ENCODE results near the gene ASTN2. TPM values are rescaled to one million over a fixed set of nuclear protein-coding genes. Genes with fewer than 3 reads are reported as not detected.

ASTN2 gene
- polyA plus RNA-seq, 2 of the 4 experiments (the other 2 are of a cell fraction), result 5.8 to 11.6 TPM

DNA sequence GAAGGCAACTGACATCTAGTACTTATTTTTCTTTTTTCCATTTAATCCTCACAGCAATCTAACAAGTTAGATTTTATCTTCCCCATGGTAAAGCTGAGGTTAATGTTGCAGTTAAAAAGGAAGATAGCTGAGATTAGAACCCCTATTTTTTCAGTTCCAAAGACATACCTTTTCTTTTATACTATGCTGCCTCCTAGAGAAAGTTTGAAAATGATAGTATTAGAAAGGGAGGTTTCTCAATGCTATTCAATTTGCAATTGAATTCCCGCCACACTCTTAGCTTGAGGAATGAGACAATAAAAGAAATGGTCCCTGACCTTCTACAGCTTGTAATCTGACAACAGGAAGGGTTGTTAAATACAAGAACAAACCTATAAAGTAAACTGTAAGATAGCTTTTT is 923.6 kb downstream of the ASTN2 start:
- 82% methylated on average over 1 of the region's 1 CpG for WGBS (ENCODE audit: missing lambda C conversion rate)
- Histone ChIP-seq H3K4me1 (peaks cover 30% of the 10 kb centered on the region), H3K4me3 (no peak overlapping the region), H3K4me2 (0 out of 3 replicates have a peak overlapping the region, but pooled peaks have one; percentile 10), H3K9me3 (no peaks in the 10 kb centered on the region), H3K27ac (peak overlapping the region; percentile 24 to 81; a peak in 4 of 6 replicates)
- POLR2A ChIA-PET, result no interaction called here
- TF ChIP-seq TFCP2L1 (CRISPR knock-in tag; IDR thresholded peaks at IDR 0.05) (no peak), CBX2 (IDR thresholded peaks at IDR 0.05; ENCODE audit: borderline replicate concordance, low read depth) (no peak), RAD21 (conservative IDR thresholded peaks at IDR 0.05 in 1 of 2, IDR thresholded peaks at IDR 0.05 in 1 of 2) (peak in 1 of 2 experiments; percentile 16; a peak in 1 of 5 replicates)
- ATAC-seq, result no peak
- no peak for DNase-seq (ENCODE audit: low read depth in 1 of 2, low spot score in 1 of 2)
- CTCF ChIA-PET, result interaction anchor here (0.6 to 2.5 kb wide), 7 partner anchors 12 to 157 kb away, joined by 3 to 7 read pairs (median 3); no protein-coding TSS in a partner anchor
- no peak for FAIRE-seq

DNA sequence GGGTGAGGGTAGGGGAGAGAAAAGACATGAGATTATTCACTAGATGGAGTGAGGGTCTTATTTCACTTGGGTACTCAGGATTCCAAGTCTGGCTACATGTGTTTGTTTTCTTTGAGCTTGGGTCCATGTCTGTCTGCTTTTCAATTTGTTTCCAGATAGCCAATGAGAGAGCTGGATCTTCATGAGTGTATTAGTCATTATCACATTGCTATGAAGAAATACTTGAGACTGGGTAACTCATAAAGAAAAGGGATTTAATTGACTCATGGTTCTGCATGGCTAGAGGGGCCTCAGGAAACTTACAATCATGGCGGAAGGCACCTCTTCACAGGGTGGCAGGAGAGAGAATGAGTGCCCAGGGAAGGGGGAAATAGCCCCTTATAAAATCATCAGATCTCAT is 924.5 kb downstream of the ASTN2 start:
- DNase-seq (ENCODE audit: low read depth in 1 of 2, low spot score in 1 of 2) (no peak), FAIRE-seq (no peak), ATAC-seq (no peak)
- Histone ChIP-seq H3K27ac (peak overlapping the region in 1 of 2 experiments; percentile 54; a peak in 3 of 6 replicates), H3K4me3 (no peak overlapping the region), H3K4me2 (no peak overlapping the region), H3K9me3 (no peaks in the 10 kb centered on the region), H3K4me1 (peaks cover 30% of the 10 kb centered on the region)
- ChIA-PET POLR2A (no interaction called here), CTCF (interaction anchor here (1.0 to 2.5 kb wide), 3 partner anchors 42 to 82 kb away, joined by 4 to 7 read pairs (median 5); no protein-coding TSS in a partner anchor)
- 92% methylated on average over 1 of the region's 1 CpG for WGBS (ENCODE audit: missing lambda C conversion rate)
- no peak for TF ChIP-seq RAD21 (conservative IDR thresholded peaks at IDR 0.05 in 1 of 2, IDR thresholded peaks at IDR 0.05 in 1 of 2)
- no peak for TF ChIP-seq FOSL2 (IDR thresholded peaks at IDR 0.05)
- peak; percentile 26; the same call in 1 of the 2 replicates for TF ChIP-seq FOSL2 (CRISPR knock-in tag; IDR thresholded peaks at IDR 0.05)

DNA sequence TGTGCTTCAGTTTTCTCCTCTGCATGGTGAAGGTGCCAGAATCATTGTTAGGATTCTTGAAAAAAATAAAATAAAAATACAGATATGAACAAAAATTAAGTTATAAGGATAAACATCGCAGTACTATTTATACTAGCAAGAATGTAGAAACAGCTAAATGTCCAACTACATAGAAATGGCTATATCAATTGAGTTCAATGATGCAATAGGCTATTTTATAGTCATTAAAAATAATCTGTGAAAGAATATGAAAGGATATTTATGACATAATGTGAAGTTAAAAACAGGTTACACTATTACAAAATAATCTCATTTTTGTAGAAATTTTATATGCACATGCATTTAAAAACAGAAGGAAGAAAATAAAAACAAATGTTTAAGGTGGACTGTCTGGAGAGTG is 926.5 kb downstream of the ASTN2 start:
- 96% methylated on average over 1 of the region's 1 CpG for WGBS (ENCODE audit: missing lambda C conversion rate)
- FAIRE-seq, result peak; percentile 77

DNA sequence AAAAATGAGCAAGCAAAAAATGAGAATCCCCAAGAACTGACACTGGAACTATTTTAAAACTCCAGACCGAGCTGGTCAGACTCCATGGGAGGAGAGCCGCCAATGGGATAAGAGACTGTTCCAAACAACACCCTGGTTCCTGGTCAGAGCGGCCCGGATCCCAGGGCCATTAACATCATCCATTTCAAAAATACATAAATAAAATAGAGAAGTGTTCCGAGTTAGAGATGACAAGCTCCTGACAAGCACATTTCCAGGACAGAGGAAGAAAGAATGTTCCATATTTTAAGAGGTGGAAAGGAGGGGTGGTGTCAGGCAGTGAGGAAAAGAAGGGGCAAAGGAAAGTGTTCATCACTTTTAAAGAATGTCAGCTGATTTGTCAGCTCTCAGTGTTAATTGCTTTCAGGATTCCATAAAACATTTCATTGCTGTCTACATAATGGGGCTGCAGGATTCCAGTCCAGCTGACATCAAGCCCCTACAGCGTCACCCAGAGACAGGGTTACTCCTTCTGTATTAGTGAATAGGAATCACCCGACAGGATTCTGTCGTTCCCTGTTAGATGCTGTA is 930.3 kb downstream of the ASTN2 start:
- WGBS (ENCODE audit: missing lambda C conversion rate), result 85% methylated on average over 8 of the region's 8 CpGs
- 0 out of 6 replicates have a peak overlapping the region, but pooled peaks of 1 of the 2 experiments have one; percentile 8 for H3K27ac ChIP-seq
- CTCF ChIA-PET, result interaction anchor here (0.6 to 1.1 kb wide), 3 partner anchors 10 to 242 kb away, joined by 3 to 4 read pairs (median 3); no protein-coding TSS in a partner anchor
- POLR2A ChIA-PET, result no interaction called here
- no peak overlapping the region for H3K4me3 ChIP-seq
- TF ChIP-seq FOSL2 (IDR thresholded peaks at IDR 0.05) (no peak), FOSL2 (CRISPR knock-in tag; IDR thresholded peaks at IDR 0.05) (no peak), PBX3 (IDR thresholded peaks at IDR 0.05) (no peak)
- DNase-seq (ENCODE audit: low read depth in 1 of 2, low spot score in 1 of 2) (no peak), ATAC-seq (no peak), FAIRE-seq (no peak)
- 0 out of 3 replicates have a peak, but pooled peaks cover 3% of the 10 kb centered on the region for H3K4me1 ChIP-seq
- H3K9me3 ChIP-seq, result no peaks in the 10 kb centered on the region
- no peak overlapping the region for H3K4me2 ChIP-seq

More for the DNA sequence above, 926.5 kb downstream of the ASTN2 start:
- ChIA-PET POLR2A (no interaction called here), CTCF (interaction anchor here (1.5 kb wide), 1 partner anchor 13 kb away, joined by 4 read pairs; no protein-coding TSS in a partner anchor)
- ATAC-seq (no peak), DNase-seq (ENCODE audit: low read depth in 1 of 2, low spot score in 1 of 2) (no peak)
- Histone ChIP-seq H3K27ac (no peak overlapping the region), H3K4me3 (no peak overlapping the region), H3K4me1 (peaks cover 23% of the 10 kb centered on the region), H3K9me3 (no peaks in the 10 kb centered on the region), H3K4me2 (no peak overlapping the region)
- TF ChIP-seq FOXS1 (CRISPR knock-in tag; IDR thresholded peaks at IDR 0.05) (no peak), CHD4 (IDR thresholded peaks at IDR 0.05; ENCODE audit: borderline replicate concordance) (no peak), HEYL (CRISPR knock-in tag; IDR thresholded peaks at IDR 0.05) (no peak), PHF8 (IDR thresholded peaks at IDR 0.05; ENCODE audit: borderline replicate concordance, low read depth) (no peak), POLR2A (IDR thresholded peaks at IDR 0.05; ENCODE audit: low read length) (no peak)
- TF ChIP-seq, protein P1, sequence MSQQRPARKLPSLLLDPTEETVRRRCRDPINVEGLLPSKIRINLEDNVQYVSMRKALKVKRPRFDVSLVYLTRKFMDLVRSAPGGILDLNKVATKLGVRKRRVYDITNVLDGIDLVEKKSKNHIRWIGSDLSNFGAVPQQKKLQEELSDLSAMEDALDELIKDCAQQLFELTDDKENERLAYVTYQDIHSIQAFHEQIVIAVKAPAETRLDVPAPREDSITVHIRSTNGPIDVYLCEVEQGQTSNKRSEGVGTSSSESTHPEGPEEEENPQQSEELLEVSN (IDR thresholded peaks at IDR 0.05; ENCODE audit: borderline replicate concordance, low read depth), result no peak
- TF ChIP-seq, protein P2, sequence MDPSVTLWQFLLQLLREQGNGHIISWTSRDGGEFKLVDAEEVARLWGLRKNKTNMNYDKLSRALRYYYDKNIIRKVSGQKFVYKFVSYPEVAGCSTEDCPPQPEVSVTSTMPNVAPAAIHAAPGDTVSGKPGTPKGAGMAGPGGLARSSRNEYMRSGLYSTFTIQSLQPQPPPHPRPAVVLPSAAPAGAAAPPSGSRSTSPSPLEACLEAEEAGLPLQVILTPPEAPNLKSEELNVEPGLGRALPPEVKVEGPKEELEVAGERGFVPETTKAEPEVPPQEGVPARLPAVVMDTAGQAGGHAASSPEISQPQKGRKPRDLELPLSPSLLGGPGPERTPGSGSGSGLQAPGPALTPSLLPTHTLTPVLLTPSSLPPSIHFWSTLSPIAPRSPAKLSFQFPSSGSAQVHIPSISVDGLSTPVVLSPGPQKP (IDR thresholded peaks at IDR 0.05; ENCODE audit: low read depth, low read length), result no peak
